Measurements from ENCODE around the gene EMID1. TPM values are rescaled to one million over a fixed set of nuclear protein-coding genes. Genes with fewer than 3 reads are reported as not detected.

Gene EMID1
- total and polyA plus RNA-seq, 2 experiments from 2014 or later = 11.5 to 15.0 TPM

GRCh38 chr22:29255064-29255621, 49.4 kb downstream of the EMID1 start:
- H4K20me1 ChIP-seq (ENCODE audit: insufficient read depth, poor library complexity, severe bottlenecking) = no peaks in the 10 kb centered on the region
- no peaks in the 10 kb centered on the region for H3K27me3 ChIP-seq
- H3K9me3 ChIP-seq (ENCODE audit: low read depth) = no peaks in the 10 kb centered on the region
- H3K4me1 ChIP-seq (ENCODE audit: insufficient read depth) = no peaks in the 10 kb centered on the region
- H3K27ac ChIP-seq = no peak overlapping the region
- no peak for TF ChIP-seq EZH2 (IDR thresholded peaks at IDR 0.05; ENCODE audit: borderline replicate concordance)
- TF ChIP-seq EZH2phosphoT487 (IDR thresholded peaks at IDR 0.05; ENCODE audit: low read depth, severe bottlenecking, unreplicated experiment) = no peak
- H2AFZ ChIP-seq = no peak overlapping the region
- H3K4me3 ChIP-seq = no peak overlapping the region
- 91% methylated on average over 11 of the region's 11 CpGs for WGBS (ENCODE audit: low lambda C conversion rate, missing lambda C conversion rate)
- no peaks in the 10 kb centered on the region for H3K79me2 ChIP-seq
- no peak for DNase-seq (ENCODE audit: low spot score)
- no peaks in the 10 kb centered on the region for H3K36me3 ChIP-seq (replicated peaks; ENCODE audit: insufficient read depth, low read depth)
- no peaks in the 10 kb centered on the region for H3K9me2 ChIP-seq (replicated peaks; ENCODE audit: insufficient read depth)
- H3K4me2 ChIP-seq = no peak overlapping the region

- Histone ChIP-seq H3K4me1 (ENCODE audit: insufficient read depth) (no peaks in the 10 kb centered on the region), H3K4me2 (no peak overlapping the region), H3K4me3 (no peak overlapping the region), H3K9me2 (replicated peaks; ENCODE audit: insufficient read depth) (no peaks in the 10 kb centered on the region), H3K27me3 (no peaks in the 10 kb centered on the region), H4K20me1 (ENCODE audit: insufficient read depth, poor library complexity, severe bottlenecking) (no peaks in the 10 kb centered on the region), H3K9me3 (ENCODE audit: low read depth) (no peaks in the 10 kb centered on the region), H3K36me3 (replicated peaks; ENCODE audit: insufficient read depth, low read depth) (no peaks in the 10 kb centered on the region), H2AFZ (no peak overlapping the region), H3K79me2 (no peaks in the 10 kb centered on the region), H3K27ac (no peak overlapping the region)
- 95% methylated on average over 8 of the region's 8 CpGs for WGBS (ENCODE audit: low lambda C conversion rate, missing lambda C conversion rate)
- no peak for DNase-seq (ENCODE audit: low spot score)
- no peak for TF ChIP-seq EZH2 (IDR thresholded peaks at IDR 0.05; ENCODE audit: borderline replicate concordance)
- TF ChIP-seq EZH2phosphoT487 (IDR thresholded peaks at IDR 0.05; ENCODE audit: low read depth, severe bottlenecking, unreplicated experiment) = no peak
- no peak for TF ChIP-seq CTCF (IDR thresholded peaks at IDR 0.05; ENCODE audit: poor library complexity)
Measured at GRCh38 chr22:29256606-29257325, 51.1 kb downstream of the EMID1 start.

GRCh38 chr22:29257751-29258181, 52.1 kb downstream of the EMID1 start:
- no peaks in the 10 kb centered on the region for H3K27me3 ChIP-seq
- H3K9me3 ChIP-seq (ENCODE audit: low read depth) = no peaks in the 10 kb centered on the region
- no peak for TF ChIP-seq EZH2phosphoT487 (IDR thresholded peaks at IDR 0.05; ENCODE audit: low read depth, severe bottlenecking, unreplicated experiment)
- TF ChIP-seq CTCF (IDR thresholded peaks at IDR 0.05; ENCODE audit: poor library complexity) = no peak
- TF ChIP-seq EZH2 (IDR thresholded peaks at IDR 0.05; ENCODE audit: borderline replicate concordance) = no peak
- no peaks in the 10 kb centered on the region for H3K79me2 ChIP-seq
- H3K4me1 ChIP-seq (ENCODE audit: insufficient read depth) = no peaks in the 10 kb centered on the region
- H3K27ac ChIP-seq = no peak overlapping the region
- no peak overlapping the region for H2AFZ ChIP-seq
- no peaks in the 10 kb centered on the region for H4K20me1 ChIP-seq (ENCODE audit: insufficient read depth, poor library complexity, severe bottlenecking)
- no peaks in the 10 kb centered on the region for H3K36me3 ChIP-seq (replicated peaks; ENCODE audit: insufficient read depth, low read depth)
- WGBS (ENCODE audit: low lambda C conversion rate, missing lambda C conversion rate) = 67% methylated on average over 8 of the region's 8 CpGs
- H3K9me2 ChIP-seq (replicated peaks; ENCODE audit: insufficient read depth) = no peaks in the 10 kb centered on the region
- H3K4me2 ChIP-seq = no peak overlapping the region
- H3K4me3 ChIP-seq = no peak overlapping the region
- no peak for DNase-seq (ENCODE audit: low spot score)

All from hepatocyte (in vitro differentiated cells).